ENCODE results near the gene PRSS21.
A peak's percentile ranks its signal among the peaks of the same experiment; 100 is the strongest.

Gene PRSS21

GRCh38 chr16:2816751-2817339, at the start of gene PRSS21:
Gene PRSS21 (plus strand): TSS chr16:2817237. CDS start chr16:2817269, 32 bp downstream.
- H3K4me3 Mint-ChIP-seq = peak within 1 kb of the TSS; percentile 50 to 62
- peaks cover 15 to 33% of the 10 kb centered on the region in 2 donors for H3K27me3 Mint-ChIP-seq
- DNase-seq (no peak), ATAC-seq (replicated peaks) (peak; percentile 39 to 64)
- H3K9me3 Mint-ChIP-seq = no peaks in the 10 kb centered on the region
- peak within 1 kb of the TSS; percentile 76 for H3K27ac Mint-ChIP-seq
- H3K36me3 Mint-ChIP-seq = no peaks in the 10 kb centered on the region
- H3K4me1 Mint-ChIP-seq = peaks cover 0 to 2% of the 10 kb centered on the region in 2 donors

GRCh38 chr16:2767891-2768290, 49.1 kb upstream of the PRSS21 start:
- Mint-ChIP-seq H3K27me3 (no peaks in the 10 kb centered on the region), H3K4me3 (peak overlapping the region in 1 of 2 donors; percentile 51), H3K36me3 (peaks cover 70 to 89% of the 10 kb centered on the region in 2 donors), H3K9me3 (no peaks in the 10 kb centered on the region), H3K4me1 (peaks cover 25 to 51% of the 10 kb centered on the region in 2 donors), H3K27ac (peak overlapping the region; percentile 71)
- ATAC-seq (replicated peaks) (no peak), DNase-seq (no peak)

GRCh38 chr16:2768403-2769089, 48.5 kb upstream of the PRSS21 start:
- ATAC-seq (replicated peaks) (no peak), DNase-seq (no peak)
- H3K27me3 Mint-ChIP-seq = no peaks in the 10 kb centered on the region
- peak overlapping the region; percentile 82 for H3K27ac Mint-ChIP-seq
- H3K9me3 Mint-ChIP-seq = no peaks in the 10 kb centered on the region
- H3K4me1 Mint-ChIP-seq = peaks cover 25 to 45% of the 10 kb centered on the region in 2 donors
- H3K4me3 Mint-ChIP-seq = peak overlapping the region in 1 of 2 donors; percentile 3
- peaks cover 67 to 84% of the 10 kb centered on the region in 2 donors for H3K36me3 Mint-ChIP-seq

GRCh38 chr16:2769100-2769529, 47.9 kb upstream of the PRSS21 start:
- no peak for ATAC-seq (replicated peaks)
- peak overlapping the region; percentile 82 for H3K27ac Mint-ChIP-seq
- H3K4me3 Mint-ChIP-seq = peak overlapping the region in 1 of 2 donors; percentile 3

GRCh38 chr16:2769675-2770056, 47.4 kb upstream of the PRSS21 start:
- no peak for ATAC-seq (replicated peaks)
- DNase-seq = no peak
- Mint-ChIP-seq H3K27me3 (no peaks in the 10 kb centered on the region), H3K27ac (peak overlapping the region; percentile 81), H3K36me3 (peaks cover 65 to 78% of the 10 kb centered on the region in 2 donors), H3K4me1 (peaks cover 25 to 50% of the 10 kb centered on the region in 2 donors), H3K4me3 (no peak overlapping the region), H3K9me3 (no peaks in the 10 kb centered on the region)

More at GRCh38 chr16:2769100-2769529, 47.9 kb upstream of the PRSS21 start:
- Mint-ChIP-seq H3K27me3 (no peaks in the 10 kb centered on the region), H3K4me1 (peaks cover 25 to 45% of the 10 kb centered on the region in 2 donors), H3K36me3 (peaks cover 65 to 81% of the 10 kb centered on the region in 2 donors), H3K9me3 (no peaks in the 10 kb centered on the region)
- no peak for DNase-seq

GRCh38 chr16:2770057-2770951, 46.7 kb upstream of the PRSS21 start:
- DNase-seq (no peak), ATAC-seq (replicated peaks) (peak; percentile 23 to 33)
- peak overlapping the region; percentile 81 for H3K27ac Mint-ChIP-seq
- H3K9me3 Mint-ChIP-seq = no peaks in the 10 kb centered on the region
- H3K4me1 Mint-ChIP-seq = peaks cover 28 to 57% of the 10 kb centered on the region in 2 donors
- H3K36me3 Mint-ChIP-seq = peaks cover 60 to 71% of the 10 kb centered on the region in 2 donors
- no peak overlapping the region for H3K4me3 Mint-ChIP-seq
- H3K27me3 Mint-ChIP-seq = no peaks in the 10 kb centered on the region

- Mint-ChIP-seq H3K9me3 (no peaks in the 10 kb centered on the region), H3K27ac (peak overlapping the region; percentile 53), H3K4me3 (no peak overlapping the region), H3K4me1 (peaks cover 35 to 58% of the 10 kb centered on the region in 2 donors), H3K36me3 (peaks cover 49 to 60% of the 10 kb centered on the region in 2 donors), H3K27me3 (no peaks in the 10 kb centered on the region)
- DNase-seq (no peak), ATAC-seq (replicated peaks) (no peak)
These were observed 45.3 kb upstream of the PRSS21 start for GRCh38 chr16:2771496-2772402.

GRCh38 chr16:2773188-2773968, 43.7 kb upstream of the PRSS21 start:
- ATAC-seq (replicated peaks) (no peak), DNase-seq (no peak)
- H3K4me1 Mint-ChIP-seq = peaks cover 35 to 61% of the 10 kb centered on the region in 2 donors
- H3K27ac Mint-ChIP-seq = peak overlapping the region; percentile 25
- H3K27me3 Mint-ChIP-seq = no peaks in the 10 kb centered on the region
- peaks cover 40 to 55% of the 10 kb centered on the region in 2 donors for H3K36me3 Mint-ChIP-seq
- no peaks in the 10 kb centered on the region for H3K9me3 Mint-ChIP-seq
- H3K4me3 Mint-ChIP-seq = no peak overlapping the region

GRCh38 chr16:2774161-2774891, 42.7 kb upstream of the PRSS21 start:
- DNase-seq (no peak), ATAC-seq (replicated peaks) (no peak)
- Mint-ChIP-seq H3K27ac (no peak overlapping the region), H3K4me3 (peak overlapping the region in 1 of 2 donors; percentile 3), H3K27me3 (no peaks in the 10 kb centered on the region), H3K9me3 (no peaks in the 10 kb centered on the region), H3K36me3 (peaks cover 32 to 47% of the 10 kb centered on the region in 2 donors), H3K4me1 (peaks cover 38 to 59% of the 10 kb centered on the region in 2 donors)

- no peak overlapping the region for H3K27ac Mint-ChIP-seq
- H3K4me1 Mint-ChIP-seq = peaks cover 34 to 51% of the 10 kb centered on the region in 2 donors
- H3K9me3 Mint-ChIP-seq = no peaks in the 10 kb centered on the region
- H3K4me3 Mint-ChIP-seq = peak overlapping the region; percentile 28 to 95
- ATAC-seq (replicated peaks) (no peak), DNase-seq (no peak)
- peaks cover 24 to 39% of the 10 kb centered on the region in 2 donors for H3K36me3 Mint-ChIP-seq
- H3K27me3 Mint-ChIP-seq = no peaks in the 10 kb centered on the region
These were observed 41.8 kb upstream of the PRSS21 start for GRCh38 chr16:2775131-2775716.

GRCh38 chr16:2775765-2776499, 41.1 kb upstream of the PRSS21 start:
- Mint-ChIP-seq H3K4me3 (peak overlapping the region; percentile 95), H3K27me3 (no peaks in the 10 kb centered on the region), H3K9me3 (no peaks in the 10 kb centered on the region), H3K27ac (peak overlapping the region; percentile 95), H3K36me3 (peaks cover 24 to 34% of the 10 kb centered on the region in 2 donors), H3K4me1 (peaks cover 33 to 51% of the 10 kb centered on the region in 2 donors)
- no peak for ATAC-seq (replicated peaks)
- no peak for DNase-seq

Data from stimulated activated naive B cell treated with anti-CD40 and anti-IgM and Interleukin-4, amounts not matched to agents 10 μg/mL and 1 μg/mL and 100 μg/mL, for 72 hours (primary cell).